ENCODE results near the gene EEIG1. TPM values are rescaled to one million over a fixed set of nuclear protein-coding genes. Genes with fewer than 3 reads are reported as not detected.
A peak's percentile ranks its signal among the peaks of the same experiment; 100 is the strongest.

The EEIG1 gene
- total and polyA plus RNA-seq, 10 of the 15 experiments (the other 5 are each of a cell fraction or from before 2014, with no cell fraction given): 1.2 to 75.9 (median 9.0) TPM

DNA sequence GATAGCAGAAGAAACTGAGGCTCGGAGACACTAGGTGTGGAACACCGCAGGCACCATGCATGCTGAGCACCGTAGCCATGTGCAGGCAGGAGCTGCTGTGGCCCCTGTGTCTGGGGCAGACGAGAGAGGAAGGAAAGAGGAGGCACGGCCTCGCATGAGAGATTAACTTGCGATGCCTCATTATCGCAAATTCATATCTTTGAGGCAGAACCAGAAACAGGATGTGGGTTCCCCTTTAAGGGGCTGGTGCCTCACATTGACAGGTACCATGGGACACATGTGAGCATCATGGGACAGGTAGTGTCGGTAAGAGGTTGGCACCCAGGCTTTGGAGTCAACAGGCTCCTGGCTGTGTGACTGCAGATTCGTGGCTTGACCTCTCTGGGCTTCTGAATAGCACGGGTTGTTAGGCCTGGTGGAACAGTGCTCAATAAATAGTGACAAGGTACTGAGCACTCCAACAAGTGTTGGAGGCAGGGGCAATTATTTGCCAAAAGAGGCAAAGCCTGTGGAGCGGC, 45.5 kb upstream of the EEIG1 start:
- Histone ChIP-seq H3K4me3 (no peak overlapping the region), H4K20me1 (ENCODE audit: control insufficient read depth, insufficient read depth) (no peaks in the 10 kb centered on the region), H3K9ac (ENCODE audit: control insufficient read depth, insufficient read depth, low read length) (peak overlapping the region; percentile 40), H3K27me3 (replicated peaks in 1 of 2; ENCODE audit: control insufficient read depth in 2 of 2, insufficient read depth in 2 of 2, low read length in 1 of 2) (no peaks in the 10 kb centered on the region), H3K27ac (ENCODE audit: control insufficient read depth, insufficient read depth) (peak overlapping the region; percentile 55), H3K36me3 (ENCODE audit: control insufficient read depth in 2 of 2, insufficient read depth in 2 of 2, low read length in 1 of 2) (no peaks in the 10 kb centered on the region), H3K9me3 (replicated peaks; ENCODE audit: control insufficient read depth, insufficient read depth, low read length) (no peaks in the 10 kb centered on the region; the same call in 2 of the 3 replicates), H3K4me2 (ENCODE audit: control insufficient read depth, insufficient read depth) (peak overlapping the region; percentile 88), H3K4me1 (ENCODE audit: control insufficient read depth, insufficient read depth, low read length) (peaks cover 52% of the 10 kb centered on the region), H3K79me2 (ENCODE audit: control insufficient read depth, insufficient read depth, low read length) (no peaks in the 10 kb centered on the region), H2AFZ (ENCODE audit: control insufficient read depth, low read depth, low read length) (peak overlapping the region; percentile 3)
- in situ Hi-C loops (cut with MboI) (no loop called here), intact Hi-C loops (cut with micrococcal nuclease; ENCODE audit: unreplicated experiment) (no loop called here)
- FAIRE-seq (peak; percentile 74), ATAC-seq (peak; percentile 80), DNase-seq (ENCODE audit: low read depth, low spot score) (peak; percentile 86)
- WGBS (ENCODE audit: insufficient coverage, insufficient replicate concordance, low lambda C conversion rate, missing lambda C conversion rate): 4% methylated on average over 12 of the region's 12 CpGs
- ChIA-PET POLR2A (interaction anchor here (0.8 to 2.7 kb wide), 4 partner anchors 10 to 72 kb away, joined by 3 to 9 read pairs (median 3); no protein-coding TSS in a partner anchor), RAD21 (ENCODE audit: unreplicated experiment) (interaction anchor here (1.0 to 4.0 kb wide), 5 partner anchors 9 to 73 kb away, joined by 3 to 28 read pairs (median 4); no protein-coding TSS in a partner anchor), SMC1A (ENCODE audit: uncharacterized antibody, unreplicated experiment) (interaction anchor here (0.8 to 3.0 kb wide), 5 partner anchors 8 to 83 kb away, joined by 3 to 14 read pairs (median 4); no protein-coding TSS in a partner anchor), CTCF (interaction anchor here (0.7 to 16.0 kb wide), 7 partner anchors 9 to 215 kb away, joined by 3 to 332 read pairs (median 16); no protein-coding TSS in a partner anchor)
- BruUV-seq (replicated peaks): no TSS peak
- TF ChIP-seq, protein P1, sequence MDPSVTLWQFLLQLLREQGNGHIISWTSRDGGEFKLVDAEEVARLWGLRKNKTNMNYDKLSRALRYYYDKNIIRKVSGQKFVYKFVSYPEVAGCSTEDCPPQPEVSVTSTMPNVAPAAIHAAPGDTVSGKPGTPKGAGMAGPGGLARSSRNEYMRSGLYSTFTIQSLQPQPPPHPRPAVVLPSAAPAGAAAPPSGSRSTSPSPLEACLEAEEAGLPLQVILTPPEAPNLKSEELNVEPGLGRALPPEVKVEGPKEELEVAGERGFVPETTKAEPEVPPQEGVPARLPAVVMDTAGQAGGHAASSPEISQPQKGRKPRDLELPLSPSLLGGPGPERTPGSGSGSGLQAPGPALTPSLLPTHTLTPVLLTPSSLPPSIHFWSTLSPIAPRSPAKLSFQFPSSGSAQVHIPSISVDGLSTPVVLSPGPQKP (IDR thresholded peaks at IDR 0.05; ENCODE audit: low read depth, low read length): no peak
- peak; percentile 35; the same call in 1 of the 2 replicates for TF ChIP-seq ASH2L (IDR thresholded peaks at IDR 0.05; ENCODE audit: borderline replicate concordance, low read depth)
- TF ChIP-seq ETV6 (conservative IDR thresholded peaks at IDR 0.05 in 1 of 2, IDR thresholded peaks at IDR 0.05 in 1 of 2; ENCODE audit: borderline replicate concordance in 1 of 2, low read depth in 1 of 2): 0 out of 4 replicates have a peak, but pooled peaks of 1 of the 2 experiments have one; percentile 48
- peak; percentile 61; the same call in 1 of the 2 replicates for TF ChIP-seq PAX5 (IDR thresholded peaks at IDR 0.05; ENCODE audit: borderline replicate concordance, low read depth, low read length)
- peak; percentile 56 to 72; a peak in 3 of 4 replicates for TF ChIP-seq BHLHE40 (IDR thresholded peaks at IDR 0.05; ENCODE audit: borderline replicate concordance in 1 of 2, low read depth in 2 of 2, low read length in 1 of 2)
- no peak for TF ChIP-seq RELA (IDR thresholded peaks at IDR 0.05; ENCODE audit: borderline replicate concordance, partially characterized antibody)
- peak; percentile 61 for TF ChIP-seq RAD51 (IDR thresholded peaks at IDR 0.05)
- TF ChIP-seq, protein P2, sequence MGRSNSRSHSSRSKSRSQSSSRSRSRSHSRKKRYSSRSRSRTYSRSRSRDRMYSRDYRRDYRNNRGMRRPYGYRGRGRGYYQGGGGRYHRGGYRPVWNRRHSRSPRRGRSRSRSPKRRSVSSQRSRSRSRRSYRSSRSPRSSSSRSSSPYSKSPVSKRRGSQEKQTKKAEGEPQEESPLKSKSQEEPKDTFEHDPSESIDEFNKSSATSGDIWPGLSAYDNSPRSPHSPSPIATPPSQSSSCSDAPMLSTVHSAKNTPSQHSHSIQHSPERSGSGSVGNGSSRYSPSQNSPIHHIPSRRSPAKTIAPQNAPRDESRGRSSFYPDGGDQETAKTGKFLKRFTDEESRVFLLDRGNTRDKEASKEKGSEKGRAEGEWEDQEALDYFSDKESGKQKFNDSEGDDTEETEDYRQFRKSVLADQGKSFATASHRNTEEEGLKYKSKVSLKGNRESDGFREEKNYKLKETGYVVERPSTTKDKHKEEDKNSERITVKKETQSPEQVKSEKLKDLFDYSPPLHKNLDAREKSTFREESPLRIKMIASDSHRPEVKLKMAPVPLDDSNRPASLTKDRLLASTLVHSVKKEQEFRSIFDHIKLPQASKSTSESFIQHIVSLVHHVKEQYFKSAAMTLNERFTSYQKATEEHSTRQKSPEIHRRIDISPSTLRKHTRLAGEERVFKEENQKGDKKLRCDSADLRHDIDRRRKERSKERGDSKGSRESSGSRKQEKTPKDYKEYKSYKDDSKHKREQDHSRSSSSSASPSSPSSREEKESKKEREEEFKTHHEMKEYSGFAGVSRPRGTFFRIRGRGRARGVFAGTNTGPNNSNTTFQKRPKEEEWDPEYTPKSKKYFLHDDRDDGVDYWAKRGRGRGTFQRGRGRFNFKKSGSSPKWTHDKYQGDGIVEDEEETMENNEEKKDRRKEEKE (IDR thresholded peaks at IDR 0.05): no peak
- peak in 1 of 2 experiments; percentile 28; a peak in 2 of 4 replicates for TF ChIP-seq IKZF2 (IDR thresholded peaks at IDR 0.05)
- 0 out of 2 replicates have a peak, but pooled peaks have one; percentile 84 for TF ChIP-seq CHD4 (IDR thresholded peaks at IDR 0.05)
- TF ChIP-seq ZNF217 (IDR thresholded peaks at IDR 0.05): peak; percentile 77; the same call in 1 of the 2 replicates
- no peak for TF ChIP-seq SRF (IDR thresholded peaks at IDR 0.05; ENCODE audit: low read depth in 2 of 2, low read length in 2 of 2)
- peak; percentile 55; the same call in 1 of the 2 replicates for TF ChIP-seq BCL11A (IDR thresholded peaks at IDR 0.05; ENCODE audit: low read depth, low read length)
- TF ChIP-seq EP300 (IDR thresholded peaks at IDR 0.05; ENCODE audit: borderline replicate concordance in 1 of 2, control insufficient read depth in 1 of 2, low read depth in 2 of 2, low read length in 2 of 2): peak; percentile 47 to 80; a peak in 3 of 4 replicates
- no peak for TF ChIP-seq IKZF1 (conservative IDR thresholded peaks at IDR 0.05)
- peak; percentile 76 for TF ChIP-seq MTA2 (IDR thresholded peaks at IDR 0.05; ENCODE audit: low read depth)
- peak; percentile 88 for TF ChIP-seq RUNX3 (IDR thresholded peaks at IDR 0.05; ENCODE audit: low read length)
- no peak for TF ChIP-seq STAT1 (conservative IDR thresholded peaks at IDR 0.05)
- TF ChIP-seq SPI1 (IDR thresholded peaks at IDR 0.05; ENCODE audit: borderline replicate concordance, insufficient read depth, low read depth, low read length): peak; percentile 32; the same call in 1 of the 2 replicates
